Gastrocnemius medialis (tissue), 4 donors: ENCODE data around the gene FGF4.

Source experiments
- POLR2A ChIP-seq, 2 donors: fragments of 450-650 bp; IDR thresholded peaks; one replicate each; pipeline ENCODE4 v1.6.1; 2017; ENCODE audit warnings: antibody characterized with exemption in 2 of 2, mild to moderate bottlenecking in 2 of 2, moderate library complexity in 2 of 2
- TF ChIP-seq, protein P1 (sequence below), 5 experiments: fragments of 450-650 bp in 3 of 5; fragments of 200-600 bp in 2 of 5; sonication (generic) in 2 of 5; IDR thresholded peaks in 4 of 5; conservative IDR thresholded peaks in 1 of 5; 1 replicate in 4 of 5; 2 replicates in 1 of 5; pipeline ENCODE4 v1.5.1; 2016 to 2019; ENCODE audit warnings: antibody characterized with exemption in 5 of 5, mild to moderate bottlenecking in 3 of 5, moderate library complexity in 3 of 5

DNA sequence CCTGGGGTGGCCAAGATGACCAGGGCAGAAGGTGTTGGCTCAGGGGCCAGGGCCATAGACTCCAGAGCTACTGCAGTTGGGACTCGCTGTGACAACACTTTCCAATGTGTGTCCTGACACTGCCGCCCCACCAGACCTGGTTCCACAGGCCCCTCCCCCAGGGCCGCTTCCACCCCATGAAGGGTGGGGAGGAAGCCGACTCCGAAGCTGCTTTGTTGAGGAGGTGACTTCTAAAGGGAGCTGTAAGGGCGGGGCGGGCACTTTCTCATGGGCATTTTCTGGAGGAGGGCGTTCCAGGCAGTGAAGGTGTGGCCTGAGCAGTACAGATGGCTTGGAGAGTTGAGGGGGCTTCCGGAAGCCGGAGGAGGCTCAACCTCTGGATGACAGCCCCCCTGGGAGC, 37.8 kb upstream of the FGF4 start:
- TF ChIP-seq, protein P1, sequence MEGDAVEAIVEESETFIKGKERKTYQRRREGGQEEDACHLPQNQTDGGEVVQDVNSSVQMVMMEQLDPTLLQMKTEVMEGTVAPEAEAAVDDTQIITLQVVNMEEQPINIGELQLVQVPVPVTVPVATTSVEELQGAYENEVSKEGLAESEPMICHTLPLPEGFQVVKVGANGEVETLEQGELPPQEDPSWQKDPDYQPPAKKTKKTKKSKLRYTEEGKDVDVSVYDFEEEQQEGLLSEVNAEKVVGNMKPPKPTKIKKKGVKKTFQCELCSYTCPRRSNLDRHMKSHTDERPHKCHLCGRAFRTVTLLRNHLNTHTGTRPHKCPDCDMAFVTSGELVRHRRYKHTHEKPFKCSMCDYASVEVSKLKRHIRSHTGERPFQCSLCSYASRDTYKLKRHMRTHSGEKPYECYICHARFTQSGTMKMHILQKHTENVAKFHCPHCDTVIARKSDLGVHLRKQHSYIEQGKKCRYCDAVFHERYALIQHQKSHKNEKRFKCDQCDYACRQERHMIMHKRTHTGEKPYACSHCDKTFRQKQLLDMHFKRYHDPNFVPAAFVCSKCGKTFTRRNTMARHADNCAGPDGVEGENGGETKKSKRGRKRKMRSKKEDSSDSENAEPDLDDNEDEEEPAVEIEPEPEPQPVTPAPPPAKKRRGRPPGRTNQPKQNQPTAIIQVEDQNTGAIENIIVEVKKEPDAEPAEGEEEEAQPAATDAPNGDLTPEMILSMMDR (IDR thresholded peaks at IDR 0.05 in 4 of 5, conservative IDR thresholded peaks at IDR 0.05 in 1 of 5) = no peak
- TF ChIP-seq POLR2A (IDR thresholded peaks at IDR 0.05) = no peak
